GM23338 (cell line): ENCODE measurements around the gene PTGIR. TPM values are rescaled to one million over a fixed set of nuclear protein-coding genes. Genes with fewer than 3 reads are reported as not detected.

Experiments
- ATAC-seq: fragments of 200-7000 bp; cut with Tn5 transposase; 3 replicates; pipeline ENCODE4 v1.9.1; 2020
- DNase-seq: peaks from one replicate; pipeline ENCODE4 v3.0.0-alpha.2; 2015; ENCODE audit warnings: low spot score
- H2AFZ ChIP-seq: fragments of 200-600 bp; sonication (generic); 2 replicates; pipeline ENCODE4 v1.8.0; 2016; ENCODE audit warnings: antibody characterized with exemption, mild to moderate bottlenecking, moderate library complexity
- H3F3A ChIP-seq: fragments of 200-600 bp; sonication (generic); replicated peaks from 2 replicates; pipeline ENCODE4 v1.8.0; 2017; ENCODE audit warnings: antibody characterized with exemption, mixed run types, low read depth
- H3K27ac ChIP-seq: fragments of 200-600 bp; sonication (generic); 2 replicates; pipeline ENCODE4 v1.6.1; 2016; ENCODE audit warnings: low read depth
- H3K27me3 ChIP-seq: fragments of 200-600 bp; sonication (generic); 2 replicates; pipeline ENCODE4 v1.8.0; 2016; ENCODE audit warnings: mild to moderate bottlenecking, mixed run types, moderate library complexity; ENCODE audit not compliant: insufficient read depth
- H3K36me3 ChIP-seq: fragments of 200-600 bp; sonication (generic); 2 replicates; pipeline ENCODE4 v1.8.0; 2016; ENCODE audit warnings: mild to moderate bottlenecking; ENCODE audit not compliant: insufficient read depth
- H3K4me1 ChIP-seq: fragments of 200-600 bp; sonication (generic); 2 replicates; pipeline ENCODE4 v1.8.0; 2016; ENCODE audit warnings: mild to moderate bottlenecking, moderate library complexity; ENCODE audit not compliant: insufficient read depth
- H3K4me2 ChIP-seq: fragments of 200-600 bp; sonication (generic); 2 replicates; pipeline ENCODE4 v1.7.1; 2017; ENCODE audit warnings: mixed run types
- H3K4me3 ChIP-seq: fragments of 200-600 bp; sonication (generic); 2 replicates; pipeline ENCODE4 v1.6.1; 2016; ENCODE audit warnings: mixed run types
- H3K79me2 ChIP-seq: fragments of 200-600 bp; sonication (generic); replicated peaks from 2 replicates; pipeline ENCODE4 v1.8.0; 2017; ENCODE audit warnings: mild to moderate bottlenecking; ENCODE audit not compliant: insufficient read depth
- H3K9me2 ChIP-seq: fragments of 200-600 bp; sonication (generic); 2 replicates; pipeline ENCODE4 v1.8.0; 2017; ENCODE audit not compliant: insufficient read depth
- H4K20me1 ChIP-seq: fragments of 200-600 bp; sonication (generic); replicated peaks from 2 replicates; pipeline ENCODE4 v1.8.0; 2017; ENCODE audit warnings: mild to moderate bottlenecking; ENCODE audit not compliant: insufficient read depth
- H3K27ac Mint-ChIP-seq: 2 replicates; pipeline ENCODE4 v1.8.0; 2020; ENCODE audit warnings: inconsistent platforms, mild to moderate bottlenecking, moderate library complexity, mixed read lengths
- H3K27me3 Mint-ChIP-seq: 3 replicates; pipeline ENCODE4 v1.8.0; 2022; ENCODE audit warnings: low read depth, mild to moderate bottlenecking, moderate library complexity, mixed read lengths, inconsistent platforms; ENCODE audit not compliant: insufficient read depth, poor library complexity
- H3K36me3 Mint-ChIP-seq: 3 replicates; pipeline ENCODE4 v1.8.0; 2021; ENCODE audit warnings: low read depth, mild to moderate bottlenecking, inconsistent platforms, moderate library complexity, mixed read lengths
- H3K4me1 Mint-ChIP-seq: 3 replicates; pipeline ENCODE4 v1.8.0; 2020; ENCODE audit warnings: mild to moderate bottlenecking, inconsistent platforms, mixed read lengths
- H3K4me3 Mint-ChIP-seq: 3 replicates; pipeline ENCODE4 v1.8.0; 2021; ENCODE audit warnings: moderate library complexity, mild to moderate bottlenecking, inconsistent platforms, mixed read lengths
- H3K9me3 Mint-ChIP-seq: 3 replicates; pipeline ENCODE4 v1.8.0; 2020; ENCODE audit warnings: moderate library complexity, mild to moderate bottlenecking, inconsistent platforms, mixed read lengths
- CREB1 ChIP-seq: fragments of 250-450 bp; sonication (Bioruptor Pico); IDR thresholded peaks from 2 replicates; pipeline ENCODE4 v1.5.0; 2020; ENCODE audit warnings: low read depth, mild to moderate bottlenecking, moderate library complexity
- CTCF ChIP-seq, 2 experiments: fragments of 200-600 bp in 1 of 2; sonication (generic) in 1 of 2; conservative IDR thresholded peaks; 2 replicates each; pipeline versions ENCODE4 v1.5.1 to v1.6.1; 2016 to 2017; ENCODE audit warnings: antibody characterized with exemption in 2 of 2, low read depth in 2 of 2, mild to moderate bottlenecking in 2 of 2, moderate library complexity in 1 of 2
- ETS1 ChIP-seq: IDR thresholded peaks from 2 replicates; pipeline ENCODE4 v1.6.1; 2016; ENCODE audit warnings: antibody characterized with exemption
- EZH2phosphoT487 ChIP-seq: fragments of 200-600 bp; sonication (generic); IDR thresholded peaks from one replicate; pipeline ENCODE4 v1.8.1; 2018; ENCODE audit warnings: antibody characterized with exemption; ENCODE audit not compliant: unreplicated experiment
- JUNB ChIP-seq: IDR thresholded peaks from one replicate; pipeline ENCODE4 v1.6.1; 2016; ENCODE audit warnings: antibody characterized with exemption; ENCODE audit not compliant: unreplicated experiment
- POLR2AphosphoS5 ChIP-seq: IDR thresholded peaks from 2 replicates; pipeline ENCODE4 v1.6.1; 2016; ENCODE audit warnings: antibody characterized with exemption, low read depth
- REST ChIP-seq: IDR thresholded peaks from one replicate; pipeline ENCODE4 v1.6.1; 2018; ENCODE audit warnings: antibody characterized with exemption; ENCODE audit not compliant: unreplicated experiment
- STAT1 ChIP-seq: IDR thresholded peaks from one replicate; pipeline ENCODE4 v1.6.1; 2016; ENCODE audit warnings: antibody characterized with exemption; ENCODE audit not compliant: unreplicated experiment
- ZNF114 ChIP-seq: fragments of 250-450 bp; sonication (Bioruptor Pico); IDR thresholded peaks from 2 replicates; pipeline ENCODE4 v1.5.0; 2020; ENCODE audit warnings: mild to moderate bottlenecking, moderate library complexity
- ZNF331 ChIP-seq: fragments of 250-450 bp; sonication (Bioruptor Pico); IDR thresholded peaks from 2 replicates; pipeline ENCODE4 v1.5.0; 2020; ENCODE audit warnings: low read depth, mild to moderate bottlenecking, moderate library complexity
- ZNF462 ChIP-seq: fragments of 250-450 bp; sonication (Bioruptor Pico); IDR thresholded peaks from 2 replicates; pipeline ENCODE4 v1.5.0; 2020; ENCODE audit warnings: mild to moderate bottlenecking, moderate library complexity
- polyA plus RNA-seq: library from polyadenylated mRNA; unstranded; fragments of >200 nt; fragmentation: Nextera tagmentation; extraction: Ambion mirVana; gene quantifications from 2 replicates; pipeline ENCODE4 v1.2.1, GENCODE V29; 2016
- total RNA-seq: library from RNA; depleted of rRNA; stranded (reverse); fragments of >200 nt; shearing (Covaris generic); gene quantifications from 2 replicates; pipeline ENCODE4 v1.2.3, GENCODE V29; 2014

PTGIR gene
- total and polyA plus RNA-seq, 2 experiments from 2014 or later: not detected

GRCh38 chr19:46611776-46612175, 13.1 kb downstream of the PTGIR start:
- Histone ChIP-seq H4K20me1 (0 out of 2 replicates have a peak, but pooled peaks cover 4% of the 10 kb centered on the region), H3K4me3 (no peak overlapping the region), H3K9me2 (no peaks in the 10 kb centered on the region), H2AFZ (no peak overlapping the region), H3K4me2 (no peak overlapping the region), H3K36me3 (peaks cover 16% of the 10 kb centered on the region; the same call in 1 of the 2 replicates), H3K4me1 (no peaks in the 10 kb centered on the region), H3K27me3 (no peaks in the 10 kb centered on the region), H3K27ac (no peak overlapping the region), H3F3A (no peaks in the 10 kb centered on the region), H3K79me2 (no peaks in the 10 kb centered on the region)
- H3K4me1 Mint-ChIP-seq: peaks cover 9% of the 10 kb centered on the region
- DNase-seq (no peak), ATAC-seq (no peak)
- no peak overlapping the region for H3K4me3 Mint-ChIP-seq
- no peaks in the 10 kb centered on the region for H3K9me3 Mint-ChIP-seq
- peaks cover 35% of the 10 kb centered on the region for H3K36me3 Mint-ChIP-seq
- peaks cover 9% of the 10 kb centered on the region for H3K27me3 Mint-ChIP-seq
- H3K27ac Mint-ChIP-seq: no peak overlapping the region
- TF ChIP-seq STAT1 (no peak), ZNF331 (CRISPR knock-in tag) (no peak), ETS1 (no peak), JUNB (no peak), CREB1 (CRISPR knock-in tag) (no peak), EZH2phosphoT487 (no peak), POLR2AphosphoS5 (no peak), REST (no peak), ZNF462 (CRISPR knock-in tag) (no peak), CTCF (conservative IDR thresholded peaks at IDR 0.05; ENCODE audit: low read depth in 2 of 2) (no peak), ZNF114 (no peak)
